Cardiac muscle cell (in vitro differentiated cells and primary cell): ENCODE measurements around the gene DUSP14. TPM values are rescaled to one million over a fixed set of nuclear protein-coding genes. Genes with fewer than 3 reads are reported as not detected.
A peak's percentile ranks its signal among the peaks of the same experiment; 100 is the strongest.

ENCODE experiments used
- DNase-seq, 2 donors: peaks; one replicate each; pipeline versions ENCODE4 v3.0.0 to v3.0.0-alpha.2; 2010 to 2017; ENCODE audit warnings: low read depth in 1 of 2, low spot score in 1 of 2
- H3K27ac ChIP-seq: fragments of 200-600 bp; sonication (generic); 2 replicates; pipeline ENCODE4 v1.5.1; 2016
- H3K27me3 ChIP-seq: fragments of 200-600 bp; sonication (generic); 2 replicates; pipeline ENCODE4 v1.6.0; 2016; ENCODE audit warnings: control low read depth
- H3K36me3 ChIP-seq: fragments of 200-600 bp; sonication (generic); 2 replicates; pipeline ENCODE4 v1.5.1; 2016; ENCODE audit warnings: control low read depth
- H3K4me1 ChIP-seq: fragments of 200-600 bp; sonication (generic); 2 replicates; pipeline ENCODE4 v1.8.1; 2017; ENCODE audit warnings: low read depth, mild to moderate bottlenecking, mixed run types
- H3K4me3 ChIP-seq: fragments of 200-600 bp; sonication (generic); 2 replicates; pipeline ENCODE4 v1.5.1; 2016; ENCODE audit warnings: mild to moderate bottlenecking
- H3K9me3 ChIP-seq: fragments of 200-600 bp; sonication (generic); 2 replicates; pipeline ENCODE4 v1.5.1; 2017; ENCODE audit warnings: low read depth, mild to moderate bottlenecking, control low read depth
- polyA plus RNA-seq: library from polyadenylated mRNA; unstranded; fragments of >200 nt; fragmentation: Nextera tagmentation; extraction: Ambion mirVana; gene quantifications from 2 replicates; pipeline ENCODE4 v1.2.1, GENCODE V29; 2016
- total RNA-seq: library from RNA; depleted of rRNA; stranded (reverse); fragments of >200 nt; gene quantifications from 2 replicates; pipeline ENCODE4 v1.2.3, GENCODE V29; 2016
- TF ChIP-seq, protein P1 (sequence below): IDR thresholded peaks from 2 replicates; pipeline ENCODE4 v1.5.1; 2012; ENCODE audit warnings: low read depth, mild to moderate bottlenecking, low read length

Gene DUSP14
- total and polyA plus RNA-seq, 2 experiments from 2014 or later: 23.0 to 29.7 TPM

DNA sequence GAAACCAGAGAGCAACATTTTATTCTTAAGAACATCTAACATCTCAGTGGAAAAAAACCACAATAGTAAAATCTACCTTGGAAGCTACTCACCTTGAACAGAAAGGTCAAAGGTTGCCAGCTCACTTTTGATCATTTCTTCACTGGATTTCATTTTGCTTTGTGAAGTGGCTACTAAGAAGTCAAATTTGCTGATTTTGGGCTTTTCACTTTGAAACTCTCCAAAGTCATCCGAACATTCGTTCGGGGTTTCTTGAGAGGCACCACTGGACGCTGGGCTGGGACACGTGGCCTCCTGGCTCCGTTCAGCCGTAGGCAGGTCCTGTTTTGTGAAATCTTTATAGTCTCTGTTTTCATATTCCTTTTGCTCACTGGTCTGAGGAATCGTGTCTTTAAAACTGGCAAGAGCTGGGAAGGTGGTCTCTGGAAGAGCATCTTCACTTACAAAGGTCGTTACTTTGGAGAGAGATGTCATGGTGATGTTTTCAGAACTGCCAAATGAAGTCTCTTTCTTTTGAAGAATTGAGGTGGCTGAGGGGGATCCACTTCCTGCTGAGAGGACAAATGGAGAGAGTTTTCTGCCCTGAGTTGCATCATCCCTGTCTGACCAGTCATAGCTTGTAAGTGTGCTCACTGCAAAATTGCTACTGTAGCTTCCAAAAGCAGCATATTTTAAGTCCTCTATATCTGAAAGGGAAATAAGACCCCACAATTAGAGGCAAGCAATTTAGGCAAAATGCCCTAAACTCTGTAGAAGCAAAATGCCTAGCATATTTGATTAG is 52.4 kb downstream of the DUSP14 start:
- DNase-seq: peak in 1 of 2 donors; percentile 79
- H3K4me1 ChIP-seq: peaks cover under 1% of the 10 kb centered on the region
- TF ChIP-seq, protein P1, sequence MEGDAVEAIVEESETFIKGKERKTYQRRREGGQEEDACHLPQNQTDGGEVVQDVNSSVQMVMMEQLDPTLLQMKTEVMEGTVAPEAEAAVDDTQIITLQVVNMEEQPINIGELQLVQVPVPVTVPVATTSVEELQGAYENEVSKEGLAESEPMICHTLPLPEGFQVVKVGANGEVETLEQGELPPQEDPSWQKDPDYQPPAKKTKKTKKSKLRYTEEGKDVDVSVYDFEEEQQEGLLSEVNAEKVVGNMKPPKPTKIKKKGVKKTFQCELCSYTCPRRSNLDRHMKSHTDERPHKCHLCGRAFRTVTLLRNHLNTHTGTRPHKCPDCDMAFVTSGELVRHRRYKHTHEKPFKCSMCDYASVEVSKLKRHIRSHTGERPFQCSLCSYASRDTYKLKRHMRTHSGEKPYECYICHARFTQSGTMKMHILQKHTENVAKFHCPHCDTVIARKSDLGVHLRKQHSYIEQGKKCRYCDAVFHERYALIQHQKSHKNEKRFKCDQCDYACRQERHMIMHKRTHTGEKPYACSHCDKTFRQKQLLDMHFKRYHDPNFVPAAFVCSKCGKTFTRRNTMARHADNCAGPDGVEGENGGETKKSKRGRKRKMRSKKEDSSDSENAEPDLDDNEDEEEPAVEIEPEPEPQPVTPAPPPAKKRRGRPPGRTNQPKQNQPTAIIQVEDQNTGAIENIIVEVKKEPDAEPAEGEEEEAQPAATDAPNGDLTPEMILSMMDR: no peak
- no peak overlapping the region for H3K27ac ChIP-seq
- no peaks in the 10 kb centered on the region for H3K9me3 ChIP-seq
- no peaks in the 10 kb centered on the region for H3K27me3 ChIP-seq
- H3K36me3 ChIP-seq: peaks cover 18% of the 10 kb centered on the region
- H3K4me3 ChIP-seq: no peak overlapping the region

DNA sequence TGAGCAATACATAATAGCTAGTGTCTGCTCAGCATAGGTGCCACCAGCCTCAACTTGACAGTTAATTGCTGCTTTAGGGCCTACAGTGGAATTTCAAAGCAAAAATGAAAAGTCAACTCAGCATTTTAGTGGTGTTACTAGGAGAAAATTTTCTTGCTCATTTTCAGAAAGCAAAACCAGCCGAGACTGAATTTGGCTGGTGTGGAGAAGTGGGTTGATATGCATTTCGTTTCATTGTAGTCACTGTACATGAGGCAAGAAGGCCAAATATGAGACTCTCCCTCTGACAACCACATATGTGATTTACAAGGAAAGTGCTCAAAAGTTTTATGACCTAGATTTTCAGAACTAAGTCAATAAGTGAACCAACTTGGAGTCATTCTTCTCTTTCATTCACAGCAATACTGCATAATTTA is 54.0 kb downstream of the DUSP14 start:
- Histone ChIP-seq H3K27ac (no peak overlapping the region), H3K27me3 (no peaks in the 10 kb centered on the region), H3K36me3 (peaks cover 12% of the 10 kb centered on the region), H3K9me3 (no peaks in the 10 kb centered on the region), H3K4me1 (peaks cover 9% of the 10 kb centered on the region), H3K4me3 (no peak overlapping the region)
- no peak for DNase-seq
- TF ChIP-seq, protein P1: no peak

DNA sequence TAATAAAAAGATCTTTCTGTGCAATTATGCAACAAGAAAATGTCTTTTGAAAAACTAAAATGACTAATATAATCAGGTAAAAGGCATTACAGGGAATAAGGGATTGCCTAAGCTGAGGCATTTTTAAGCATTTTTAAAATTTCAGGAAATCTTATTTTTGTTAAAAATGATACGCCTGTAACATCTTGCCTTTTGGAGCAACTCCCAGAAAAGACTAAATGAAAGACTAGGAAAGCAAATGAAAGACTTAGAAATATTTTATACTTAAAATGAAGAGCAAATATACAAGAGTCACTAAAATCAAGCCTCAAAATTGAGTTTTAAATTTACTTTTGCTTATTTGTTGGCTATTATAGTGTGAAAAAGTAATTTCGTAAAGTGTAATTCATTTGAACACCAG is 55.8 kb downstream of the DUSP14 start:
- no peak overlapping the region for H3K27ac ChIP-seq
- H3K4me1 ChIP-seq: peaks cover 9% of the 10 kb centered on the region
- TF ChIP-seq, protein P1: no peak
- H3K36me3 ChIP-seq: peaks cover 8% of the 10 kb centered on the region
- H3K27me3 ChIP-seq: no peaks in the 10 kb centered on the region
- H3K9me3 ChIP-seq: no peaks in the 10 kb centered on the region
- H3K4me3 ChIP-seq: no peak overlapping the region
- no peak for DNase-seq

DNA sequence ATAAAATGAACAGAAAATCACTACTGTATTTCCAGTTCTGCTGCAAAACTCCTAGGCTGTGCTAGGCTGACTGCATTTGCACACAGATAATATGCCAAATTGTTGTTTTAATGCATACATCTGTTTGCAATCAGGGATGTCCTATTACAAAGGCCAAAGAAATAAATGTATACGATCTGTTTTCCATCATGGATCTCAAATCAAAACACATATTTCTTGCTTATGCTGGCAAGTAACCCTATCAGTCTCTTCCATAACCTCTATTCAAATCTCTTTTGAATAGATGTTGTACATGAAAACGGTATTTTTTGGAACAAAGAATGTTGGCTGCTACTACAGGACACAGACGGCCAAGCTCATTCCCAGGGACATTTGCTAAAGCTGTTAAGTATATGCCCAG is 56.6 kb downstream of the DUSP14 start:
- peaks cover 14% of the 10 kb centered on the region for H3K4me1 ChIP-seq
- DNase-seq: no peak
- H3K9me3 ChIP-seq: no peaks in the 10 kb centered on the region
- H3K27ac ChIP-seq: no peak overlapping the region
- peaks cover 10% of the 10 kb centered on the region for H3K36me3 ChIP-seq
- no peaks in the 10 kb centered on the region for H3K27me3 ChIP-seq
- no peak overlapping the region for H3K4me3 ChIP-seq
- TF ChIP-seq, protein P1: no peak

DNA sequence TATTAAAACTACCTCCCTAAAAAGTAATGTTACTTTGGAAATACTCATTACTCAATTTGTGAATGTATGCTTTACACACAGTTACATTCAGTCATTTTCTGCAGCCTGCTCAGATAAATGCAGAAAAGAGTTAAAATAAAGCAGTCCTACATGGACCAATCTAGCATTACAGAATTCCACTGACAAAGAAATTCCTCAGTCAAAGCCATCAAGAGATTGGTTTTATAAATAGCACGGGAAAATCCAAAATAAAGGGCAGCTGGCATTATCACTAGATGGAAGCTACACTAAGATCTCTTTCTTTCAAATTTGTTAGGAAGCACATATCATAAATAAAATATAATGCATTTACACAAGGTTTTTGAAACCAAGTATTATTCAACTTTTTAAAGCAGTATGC is 58.3 kb downstream of the DUSP14 start:
- TF ChIP-seq, protein P1: no peak
- Histone ChIP-seq H3K27ac (peak overlapping the region; percentile 80), H3K9me3 (no peaks in the 10 kb centered on the region), H3K4me1 (peaks cover 18% of the 10 kb centered on the region), H3K36me3 (peaks cover 8% of the 10 kb centered on the region), H3K27me3 (no peaks in the 10 kb centered on the region), H3K4me3 (no peak overlapping the region)
- DNase-seq: peak in 1 of 2 donors; percentile 23
